HG03439 (cell line): Measurements from ENCODE around the gene CBX5.
A peak's percentile ranks its signal among the peaks of the same experiment; 100 is the strongest.
"Not testable (repeated sequence)": the region's sequence is repeated elsewhere in the genome, so short reads cannot be mapped to it uniquely, and the experiment has no call there.

Experiments used
- ATAC-seq: cut with Tn5 transposase; IDR thresholded peaks from one replicate; pipeline ENCODE4 v1.9.1; 2021; ENCODE audit warnings: mild to moderate bottlenecking, moderate library complexity; ENCODE audit not compliant: unreplicated experiment

The CBX5 gene

GRCh38 chr12:54294953-54295566 lies 15.1 kb upstream of the CBX5 start:
- no peak for ATAC-seq

GRCh38 chr12:54294152-54294952 lies 14.4 kb upstream of the CBX5 start:
- no peak for ATAC-seq

DNA sequence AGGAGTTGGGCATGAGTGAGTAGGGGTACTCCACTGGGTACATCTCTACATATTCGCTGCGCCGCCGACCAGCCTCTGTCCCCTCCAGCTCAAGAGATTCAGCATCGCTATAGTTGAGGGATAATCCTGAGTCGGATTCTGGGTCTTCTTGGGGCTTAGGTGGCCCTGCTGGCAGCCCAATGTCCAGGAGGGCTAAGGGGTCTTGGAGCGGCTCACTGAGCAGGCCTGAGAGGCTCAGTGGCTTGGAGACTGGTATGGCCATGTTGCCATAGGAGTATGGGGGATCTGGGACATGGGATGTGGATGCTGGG lies 13.0 kb upstream of the CBX5 start:
- ATAC-seq: no peak

GRCh38 chr12:54292083-54292930 lies 12.4 kb upstream of the CBX5 start:
- ATAC-seq: no peak

DNA sequence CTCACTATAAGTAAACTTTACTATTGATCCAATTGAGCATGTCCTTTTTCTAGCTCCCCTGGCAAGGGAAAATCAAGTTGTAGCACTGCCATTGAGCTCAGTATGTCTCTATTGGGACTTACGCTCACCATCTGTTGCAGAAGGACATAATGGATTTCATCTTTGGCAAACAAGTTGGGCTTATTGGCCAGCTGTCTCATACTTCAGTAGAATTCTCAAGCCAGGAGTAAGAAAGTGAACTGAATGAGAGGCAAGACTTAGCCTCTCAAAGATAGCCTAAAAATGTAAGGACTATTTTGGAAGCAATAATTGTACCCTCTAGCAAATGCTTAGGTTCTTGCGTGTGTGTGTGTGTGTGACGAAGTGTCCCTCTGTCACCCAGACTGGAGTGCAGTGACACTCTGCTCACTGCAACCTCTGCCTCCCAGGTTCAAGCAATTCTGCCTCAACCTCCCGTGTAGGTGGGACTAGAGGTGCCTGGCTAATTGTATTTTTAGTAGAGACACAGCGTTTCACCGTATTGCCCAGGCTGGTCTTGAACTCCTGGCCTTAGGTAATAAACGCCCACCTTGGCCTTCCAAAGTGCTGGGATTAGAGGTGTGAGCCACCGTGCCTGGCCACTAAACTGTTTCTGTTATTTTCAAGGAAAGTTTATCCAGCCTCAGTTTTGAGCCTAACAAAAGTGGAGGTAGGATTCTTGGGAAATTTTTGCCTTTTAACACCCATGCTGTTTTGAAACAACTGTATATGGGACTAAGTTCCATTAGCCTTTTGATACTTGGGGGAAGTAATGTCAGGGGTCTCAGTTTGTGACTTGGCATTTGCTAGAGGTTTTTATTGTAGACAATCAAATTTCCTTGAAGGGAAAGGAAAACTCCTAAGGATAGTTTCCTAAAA lies 7.6 kb upstream of the CBX5 start:
- no peak for ATAC-seq

DNA sequence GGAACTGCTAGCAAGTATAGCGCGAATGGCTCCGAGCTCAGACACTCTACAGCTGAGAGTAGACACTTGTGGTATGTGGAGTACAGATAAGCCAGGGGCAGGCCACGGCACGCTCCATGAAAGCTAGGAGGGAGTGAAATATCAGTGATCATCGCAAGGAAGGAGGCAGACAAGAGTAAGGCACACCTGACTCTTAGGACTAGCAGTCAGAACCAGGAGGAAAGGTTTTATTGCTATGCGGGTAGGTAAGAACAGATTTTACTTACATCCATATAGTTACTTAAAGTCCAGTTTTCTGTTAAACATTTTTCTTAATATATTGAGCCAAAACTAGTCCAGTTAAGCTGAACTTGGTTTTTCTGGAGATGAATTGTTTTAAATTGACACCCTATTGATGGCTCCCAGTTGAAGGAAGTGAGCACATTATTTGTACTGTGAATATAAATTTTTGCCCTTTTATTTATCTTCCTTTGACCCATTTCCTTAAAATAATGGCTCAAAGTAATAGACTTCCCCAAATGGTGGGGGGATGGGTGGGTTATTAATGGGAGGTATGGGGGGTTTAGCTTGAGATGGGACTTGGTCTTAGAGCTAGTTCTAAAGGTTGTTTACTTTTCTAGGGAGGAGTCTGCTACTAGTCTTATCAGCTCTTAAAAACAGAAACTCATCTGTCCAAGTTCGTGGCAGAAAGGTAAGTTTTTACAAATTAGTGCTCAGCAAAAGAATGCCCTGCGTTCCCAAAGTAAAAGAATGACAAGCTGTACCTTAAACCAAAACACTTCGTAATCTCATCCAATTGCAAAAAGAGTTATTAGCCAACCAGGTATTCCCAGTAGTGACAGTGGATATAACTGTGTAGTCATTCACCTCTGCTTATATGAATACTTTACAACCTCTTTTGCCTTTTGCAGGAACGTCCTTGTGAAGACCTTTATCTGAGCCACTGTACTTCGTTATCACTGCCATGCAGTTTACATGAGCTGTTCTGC lies 6.4 kb upstream of the CBX5 start:
- ATAC-seq: no peak

GRCh38 chr12:54285150-54286041 lies 5.5 kb upstream of the CBX5 start:
- ATAC-seq: no peak

DNA sequence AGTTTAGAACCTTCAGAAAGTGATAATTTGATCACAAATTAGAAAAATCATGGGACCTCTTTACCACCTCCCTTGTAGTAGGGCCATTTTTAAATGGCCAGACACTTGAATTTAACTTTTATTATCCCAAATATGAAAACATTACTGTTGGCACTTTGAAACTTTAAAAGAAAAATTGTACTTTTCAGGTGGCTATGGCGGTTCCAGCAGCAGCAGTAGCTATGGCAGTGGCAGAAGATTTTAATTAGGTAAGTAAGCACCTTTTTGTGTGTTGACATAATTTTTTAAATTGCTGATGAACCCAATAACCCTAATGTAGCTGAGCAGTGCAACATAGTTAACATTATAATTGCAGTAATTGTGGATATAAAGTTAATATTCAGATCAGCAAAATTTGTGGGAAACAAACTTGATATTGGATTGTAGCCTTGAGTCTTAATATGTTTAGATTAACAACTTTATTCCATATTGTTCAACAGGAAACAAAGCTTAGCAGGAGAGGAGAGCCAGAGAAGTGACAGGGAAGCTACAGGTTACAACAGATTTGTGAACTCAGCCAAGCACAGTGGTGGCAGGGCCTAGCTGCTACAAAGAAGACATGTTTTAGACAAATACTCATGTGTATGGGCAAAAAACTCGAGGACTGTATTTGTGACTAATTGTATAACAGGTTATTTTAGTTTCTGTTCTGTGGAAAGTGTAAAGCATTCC lies 4.3 kb upstream of the CBX5 start:
- ATAC-seq: not testable (repeated sequence)

DNA sequence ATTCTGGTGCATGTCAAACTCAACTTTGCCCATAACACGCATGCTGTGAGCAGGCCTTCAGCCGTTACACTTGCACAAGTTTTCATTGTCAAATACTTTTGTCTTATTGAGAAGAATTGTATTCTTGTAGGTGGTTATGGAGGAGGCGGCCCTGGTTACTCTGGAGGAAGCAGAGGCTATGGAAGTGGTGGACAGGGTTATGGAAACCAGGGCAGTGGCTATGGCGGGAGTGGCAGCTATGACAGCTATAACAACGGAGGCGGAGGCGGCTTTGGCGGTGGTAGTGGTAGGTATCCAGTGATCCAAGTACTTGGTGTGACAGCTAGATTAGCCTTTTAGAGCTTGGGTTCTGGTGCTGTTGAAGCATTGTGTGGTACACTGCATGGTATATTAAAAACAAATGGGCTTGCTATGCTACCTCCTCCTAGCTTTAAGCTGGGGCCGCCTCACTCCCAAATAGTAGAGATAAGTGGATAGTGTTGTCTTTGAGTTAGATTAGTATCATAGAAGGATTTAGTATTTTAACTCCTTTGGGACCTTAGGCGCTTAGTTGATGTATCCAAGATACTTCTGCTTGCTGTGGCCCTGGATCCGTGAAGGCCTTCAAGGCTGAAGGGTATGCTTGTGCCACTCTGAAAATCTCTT lies 3.1 kb upstream of the CBX5 start:
- ATAC-seq: no peak

- ATAC-seq: not testable (repeated sequence)
These were observed 1.8 kb upstream of the CBX5 start for GRCh38 chr12:54281694-54282093.

GRCh38 chr12:54281261-54281638 lies 1.3 kb upstream of the CBX5 start:
- not testable (repeated sequence) for ATAC-seq

- ATAC-seq: peak; percentile 89
These were observed 742 bp upstream of the CBX5 start, which contains the start of gene HNRNPA1 for GRCh38 chr12:54280468-54281260. Gene HNRNPA1, plus strand, starts transcription at chr12:54280726. Its CDS starts 82 bp downstream, at chr12:54280808.

- ATAC-seq: no peak
These were observed 693 bp downstream of the CBX5 start for GRCh38 chr12:54279227-54279631.

DNA sequence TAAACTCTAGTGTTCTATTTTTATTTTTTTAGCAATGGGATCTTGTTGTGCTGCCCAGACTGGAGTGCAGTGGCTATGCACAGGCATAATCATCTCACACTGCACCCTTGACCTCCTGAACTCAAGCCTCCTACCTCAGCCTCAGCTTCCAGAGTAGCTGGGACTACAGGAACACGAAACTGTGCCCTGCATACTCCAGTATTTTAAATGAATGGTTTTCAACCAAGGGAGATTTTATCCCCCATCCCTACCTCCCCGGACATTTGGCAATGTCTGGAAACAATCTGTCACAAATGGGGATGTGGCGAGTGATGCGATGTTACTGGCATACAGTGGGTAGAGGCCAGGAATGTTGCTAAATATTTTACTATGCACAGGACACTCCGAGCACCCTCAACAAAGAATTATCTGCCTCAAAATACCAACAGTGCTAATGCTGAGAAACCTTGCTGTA lies 2.1 kb downstream of the CBX5 start:
- no peak for ATAC-seq

- ATAC-seq: no peak
These were observed 3.6 kb downstream of the CBX5 start for GRCh38 chr12:54276368-54276767.

- ATAC-seq: no peak
These were observed 5.9 kb downstream of the CBX5 start for GRCh38 chr12:54273981-54274380.
